ENCODE data around the gene PHF2.

Gene PHF2

GRCh38 chr9:93659044-93659836 is 82.9 kb downstream of the PHF2 start:
- Histone ChIP-seq H3K4me3 (no peak overlapping the region), H3K27me3 (no peaks in the 10 kb centered on the region), H3K4me1 (no peaks in the 10 kb centered on the region), H3K9me3 (no peaks in the 10 kb centered on the region), H3K27ac (no peak overlapping the region), H3K36me3 (peaks cover 51 to 92% (median 84%) of the 10 kb centered on the region in 3 donors)
- peak; percentile 12 to 58 for DNase-seq
- no peak for TF ChIP-seq CTCF (IDR thresholded peaks at IDR 0.05)
- intact Hi-C loops (cut with DNase I; ENCODE audit: low total_unique reads), result no loop called here

GRCh38 chr9:93659837-93660177 is 83.4 kb downstream of the PHF2 start:
- no peak overlapping the region for H3K27ac ChIP-seq
- H3K9me3 ChIP-seq, result no peaks in the 10 kb centered on the region
- no peak for DNase-seq
- H3K4me1 ChIP-seq, result no peaks in the 10 kb centered on the region
- peaks cover 46 to 92% (median 82%) of the 10 kb centered on the region in 3 donors for H3K36me3 ChIP-seq
- H3K4me3 ChIP-seq, result no peak overlapping the region
- no peak for TF ChIP-seq CTCF (IDR thresholded peaks at IDR 0.05)
- intact Hi-C loops (cut with DNase I; ENCODE audit: low total_unique reads), result no loop called here
- H3K27me3 ChIP-seq, result no peaks in the 10 kb centered on the region

GRCh38 chr9:93660352-93661046 is 84.1 kb downstream of the PHF2 start:
- Histone ChIP-seq H3K4me3 (no peak overlapping the region), H3K36me3 (peaks cover 46 to 92% (median 84%) of the 10 kb centered on the region in 3 donors), H3K9me3 (no peaks in the 10 kb centered on the region), H3K27me3 (no peaks in the 10 kb centered on the region), H3K27ac (no peak overlapping the region), H3K4me1 (no peaks in the 10 kb centered on the region)
- TF ChIP-seq CTCF (IDR thresholded peaks at IDR 0.05), result no peak
- peak; percentile 9 to 44 for DNase-seq
- intact Hi-C loops (cut with DNase I; ENCODE audit: low total_unique reads), result no loop called here

- Histone ChIP-seq H3K36me3 (peaks cover 43 to 92% (median 79%) of the 10 kb centered on the region in 3 donors), H3K4me3 (no peak overlapping the region), H3K9me3 (no peaks in the 10 kb centered on the region), H3K27ac (no peak overlapping the region), H3K4me1 (no peaks in the 10 kb centered on the region), H3K27me3 (no peaks in the 10 kb centered on the region)
- DNase-seq, result no peak
- no peak for TF ChIP-seq CTCF (IDR thresholded peaks at IDR 0.05)
- intact Hi-C loops (cut with DNase I; ENCODE audit: low total_unique reads), result no loop called here
Observed at GRCh38 chr9:93661591-93661990, 85.2 kb downstream of the PHF2 start.

- Histone ChIP-seq H3K9me3 (no peaks in the 10 kb centered on the region), H3K27ac (no peak overlapping the region), H3K36me3 (peaks cover 41 to 91% (median 76%) of the 10 kb centered on the region in 3 donors), H3K4me3 (no peak overlapping the region), H3K27me3 (no peaks in the 10 kb centered on the region), H3K4me1 (no peaks in the 10 kb centered on the region)
- TF ChIP-seq CTCF (IDR thresholded peaks at IDR 0.05), result no peak
- DNase-seq, result no peak
- intact Hi-C loops (cut with DNase I; ENCODE audit: low total_unique reads), result no loop called here
Observed at GRCh38 chr9:93662016-93662638, 85.7 kb downstream of the PHF2 start.

Measured in tibial artery (tissue), 4 donors.